OCI-LY7 (cell line): ENCODE results near the gene RNU6-8.

Source experiments
- CTCF ChIP-seq: fragments of 200-600 bp; sonication (generic); conservative IDR thresholded peaks from 2 replicates; pipeline ENCODE4 v1.5.1; 2014; ENCODE audit warnings: mild to moderate bottlenecking, antibody characterized with exemption, low read length, moderate library complexity, mixed read lengths
- EZH2phosphoT487 ChIP-seq: fragments of 200-600 bp; sonication (generic); IDR thresholded peaks from 2 replicates; pipeline ENCODE4 v1.6.1; 2018; ENCODE audit warnings: low read depth, borderline replicate concordance, mild to moderate bottlenecking, mixed run types, antibody characterized with exemption, low read length, moderate library complexity, mixed read lengths

GRCh38 chr14:32249780-32250179 lies 46.7 kb upstream of the RNU6-8 start:
- TF ChIP-seq CTCF (no peak), EZH2phosphoT487 (no peak)
